ENCODE data around the gene CAMTA1. TPM values are rescaled to one million over a fixed set of nuclear protein-coding genes. Genes with fewer than 3 reads are reported as not detected.
A peak's percentile ranks its signal among the peaks of the same experiment; 100 is the strongest.

Gene CAMTA1
- total RNA-seq, 1 donor from 2014 or later, result 62.9 TPM

GRCh38 chr1:6906783-6907182, 121.5 kb downstream of the CAMTA1 start:
- DNase-seq (ENCODE audit: extremely low spot score in 2 of 2), result no peak
- H3K9me3 ChIP-seq, result no peaks in the 10 kb centered on the region
- no peaks in the 10 kb centered on the region for H3K4me1 ChIP-seq
- intact Hi-C loops (cut with DNase I), result no loop called here
- no peaks in the 10 kb centered on the region for H3K27me3 ChIP-seq
- no peak overlapping the region for H3K4me3 ChIP-seq
- no peak for TF ChIP-seq POLR2A (IDR thresholded peaks at IDR 0.05)
- TF ChIP-seq POLR2AphosphoS5 (IDR thresholded peaks at IDR 0.05; ENCODE audit: insufficient read depth in 1 of 2, low read depth in 1 of 2), result no peak
- no peak for TF ChIP-seq CTCF (IDR thresholded peaks at IDR 0.05)
- no peak overlapping the region for H3K27ac ChIP-seq
- no peaks in the 10 kb centered on the region for H3K36me3 ChIP-seq

GRCh38 chr1:6907201-6907600, 121.9 kb downstream of the CAMTA1 start:
- Histone ChIP-seq H3K27me3 (no peaks in the 10 kb centered on the region), H3K36me3 (no peaks in the 10 kb centered on the region), H3K4me3 (no peak overlapping the region), H3K9me3 (no peaks in the 10 kb centered on the region), H3K27ac (no peak overlapping the region), H3K4me1 (no peaks in the 10 kb centered on the region)
- DNase-seq (ENCODE audit: extremely low spot score in 2 of 2), result no peak
- intact Hi-C loops (cut with DNase I), result no loop called here
- TF ChIP-seq CTCF (IDR thresholded peaks at IDR 0.05), result no peak
- no peak for TF ChIP-seq POLR2AphosphoS5 (IDR thresholded peaks at IDR 0.05; ENCODE audit: insufficient read depth in 1 of 2, low read depth in 1 of 2)
- TF ChIP-seq POLR2A (IDR thresholded peaks at IDR 0.05), result no peak

- no peak overlapping the region for H3K27ac ChIP-seq
- intact Hi-C loops (cut with DNase I), result no loop called here
- TF ChIP-seq CTCF (IDR thresholded peaks at IDR 0.05) (no peak), POLR2AphosphoS5 (IDR thresholded peaks at IDR 0.05; ENCODE audit: insufficient read depth in 1 of 2, low read depth in 1 of 2) (no peak), POLR2A (IDR thresholded peaks at IDR 0.05) (no peak)
- no peaks in the 10 kb centered on the region for H3K36me3 ChIP-seq
- no peaks in the 10 kb centered on the region for H3K9me3 ChIP-seq
- peak in 1 of 2 donors; percentile 46 for DNase-seq (ENCODE audit: extremely low spot score in 2 of 2)
- H3K4me3 ChIP-seq, result no peak overlapping the region
- no peaks in the 10 kb centered on the region for H3K27me3 ChIP-seq
- no peaks in the 10 kb centered on the region for H3K4me1 ChIP-seq
Observed at GRCh38 chr1:6907676-6908434, 122.6 kb downstream of the CAMTA1 start.

GRCh38 chr1:6909401-6909800, 124.1 kb downstream of the CAMTA1 start:
- TF ChIP-seq POLR2AphosphoS5 (IDR thresholded peaks at IDR 0.05; ENCODE audit: insufficient read depth in 1 of 2, low read depth in 1 of 2) (no peak), POLR2A (IDR thresholded peaks at IDR 0.05) (no peak), CTCF (IDR thresholded peaks at IDR 0.05) (no peak)

GRCh38 chr1:6909857-6910256, 124.6 kb downstream of the CAMTA1 start:
- DNase-seq (ENCODE audit: extremely low spot score in 2 of 2), result peak in 1 of 2 donors; percentile 77
- H3K9me3 ChIP-seq, result no peaks in the 10 kb centered on the region
- H3K4me3 ChIP-seq, result no peak overlapping the region
- H3K36me3 ChIP-seq, result no peaks in the 10 kb centered on the region
- intact Hi-C loops (cut with DNase I), result no loop called here
- no peaks in the 10 kb centered on the region for H3K27me3 ChIP-seq
- no peaks in the 10 kb centered on the region for H3K4me1 ChIP-seq
- H3K27ac ChIP-seq, result no peak overlapping the region
- TF ChIP-seq POLR2AphosphoS5 (IDR thresholded peaks at IDR 0.05; ENCODE audit: insufficient read depth in 1 of 2, low read depth in 1 of 2) (no peak), CTCF (IDR thresholded peaks at IDR 0.05) (no peak), POLR2A (IDR thresholded peaks at IDR 0.05) (no peak)

More at GRCh38 chr1:6909401-6909800, 124.1 kb downstream of the CAMTA1 start:
- intact Hi-C loops (cut with DNase I), result no loop called here
- H3K27ac ChIP-seq, result no peak overlapping the region
- DNase-seq (ENCODE audit: extremely low spot score in 2 of 2), result no peak
- H3K27me3 ChIP-seq, result no peaks in the 10 kb centered on the region
- no peaks in the 10 kb centered on the region for H3K9me3 ChIP-seq
- no peak overlapping the region for H3K4me3 ChIP-seq
- H3K4me1 ChIP-seq, result no peaks in the 10 kb centered on the region
- no peaks in the 10 kb centered on the region for H3K36me3 ChIP-seq
